A204.1 (cell line): ENCODE data around the gene SDK2.

ENCODE experiments used
- FAIRE-seq: peaks from 2 replicates; lab custom pipeline; 2012; peaks lifted over from hg19 to GRCh38; lab: Jason Lieb, UNC

The SDK2 gene

GRCh38 chr17:73610331-73610911 lies 33.8 kb downstream of the SDK2 start:
- no peak for FAIRE-seq

GRCh38 chr17:73609758-73610157 lies 34.5 kb downstream of the SDK2 start:
- no peak for FAIRE-seq

DNA sequence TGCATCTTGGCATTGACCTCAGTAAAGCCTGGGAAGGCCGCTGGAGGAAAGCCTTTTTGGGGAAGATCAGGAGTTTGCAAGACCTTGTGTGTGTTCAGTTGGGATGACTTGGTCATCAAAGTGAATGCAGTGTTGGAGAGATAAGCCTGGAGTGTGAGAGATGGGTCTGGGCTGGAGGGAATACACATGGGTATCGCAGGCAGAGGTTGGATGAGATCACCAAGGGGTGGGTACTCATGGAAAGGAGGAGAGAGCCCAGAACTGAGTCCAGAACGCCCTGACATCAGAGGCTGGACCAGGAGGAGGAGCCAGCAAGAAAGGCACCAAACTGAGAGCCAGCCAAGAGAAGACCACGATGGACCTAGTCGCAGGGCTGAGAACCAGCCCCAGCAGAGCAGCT lies 35.2 kb downstream of the SDK2 start:
- FAIRE-seq, result no peak

DNA sequence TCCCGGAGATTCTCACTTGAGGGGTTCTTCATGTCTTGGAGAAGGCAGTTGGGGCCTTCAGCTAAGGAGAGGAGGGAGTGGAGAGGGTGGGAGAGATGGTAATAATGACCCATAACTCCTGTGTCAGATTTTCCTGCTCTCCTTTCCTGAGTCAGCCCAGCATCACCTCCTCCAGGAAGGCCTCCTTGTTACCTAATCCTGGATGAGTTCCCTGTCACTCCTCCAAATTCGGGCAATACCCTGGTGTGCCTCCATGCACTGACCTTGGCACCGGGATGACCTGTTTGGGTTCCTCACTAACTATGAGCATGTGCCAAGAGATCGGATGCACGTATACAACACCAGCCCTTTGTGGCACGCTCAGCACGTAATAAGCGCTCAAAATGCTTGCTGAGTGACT lies 38.8 kb downstream of the SDK2 start:
- FAIRE-seq, result no peak

- FAIRE-seq, result no peak
These were observed 39.8 kb downstream of the SDK2 start for GRCh38 chr17:73604476-73604875.

- no peak for FAIRE-seq
These were observed 40.3 kb downstream of the SDK2 start for GRCh38 chr17:73603971-73604370.

- no peak for FAIRE-seq
These were observed 44.0 kb downstream of the SDK2 start for GRCh38 chr17:73600103-73600871.

GRCh38 chr17:73599599-73599998 lies 44.6 kb downstream of the SDK2 start:
- no peak for FAIRE-seq

DNA sequence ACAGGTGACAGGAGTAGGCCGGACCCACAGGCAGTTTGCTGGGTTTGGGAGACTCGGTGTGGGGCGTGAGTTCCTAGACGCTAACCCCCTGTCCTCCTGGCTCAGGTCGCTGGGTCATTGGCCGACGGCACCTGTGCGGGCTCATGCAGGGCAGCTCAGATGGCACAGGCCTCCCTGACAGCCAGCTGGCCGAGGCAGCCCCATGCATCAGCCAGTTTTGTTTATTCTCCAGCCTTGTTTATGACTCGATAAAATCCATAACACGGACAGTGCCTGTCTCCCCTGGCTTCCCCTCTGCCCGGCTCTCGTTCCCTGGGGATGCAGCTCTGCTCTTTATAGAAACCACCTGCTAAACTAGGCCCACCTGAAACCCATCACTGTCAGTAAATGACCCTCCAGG lies 46.0 kb downstream of the SDK2 start:
- FAIRE-seq, result no peak

GRCh38 chr17:73595931-73596330 lies 48.3 kb downstream of the SDK2 start:
- FAIRE-seq, result no peak

- FAIRE-seq, result no peak
These were observed 48.8 kb downstream of the SDK2 start for GRCh38 chr17:73595479-73595878.

DNA sequence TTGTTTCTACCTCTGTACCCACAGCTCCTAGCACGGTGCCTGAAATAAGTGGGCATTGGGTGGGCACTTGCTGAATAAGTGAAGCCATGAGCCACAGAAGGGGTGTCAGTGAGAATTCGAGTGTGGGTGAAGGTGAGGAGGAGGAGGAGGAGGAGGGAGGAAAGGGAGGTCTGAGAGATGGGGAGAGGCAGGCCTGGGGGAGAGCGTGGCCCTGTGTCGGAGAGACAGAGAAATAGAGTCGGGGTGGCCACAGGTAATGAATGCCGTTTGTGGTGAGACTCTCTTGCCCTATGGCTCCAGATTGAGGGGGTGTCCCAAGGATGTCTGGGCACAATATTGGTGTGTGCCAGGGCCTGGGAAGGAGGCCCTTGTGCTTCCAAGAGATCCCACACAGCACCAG lies 49.2 kb downstream of the SDK2 start:
- FAIRE-seq, result no peak

- FAIRE-seq, result no peak
These were observed 49.6 kb downstream of the SDK2 start for GRCh38 chr17:73594598-73594997.

DNA sequence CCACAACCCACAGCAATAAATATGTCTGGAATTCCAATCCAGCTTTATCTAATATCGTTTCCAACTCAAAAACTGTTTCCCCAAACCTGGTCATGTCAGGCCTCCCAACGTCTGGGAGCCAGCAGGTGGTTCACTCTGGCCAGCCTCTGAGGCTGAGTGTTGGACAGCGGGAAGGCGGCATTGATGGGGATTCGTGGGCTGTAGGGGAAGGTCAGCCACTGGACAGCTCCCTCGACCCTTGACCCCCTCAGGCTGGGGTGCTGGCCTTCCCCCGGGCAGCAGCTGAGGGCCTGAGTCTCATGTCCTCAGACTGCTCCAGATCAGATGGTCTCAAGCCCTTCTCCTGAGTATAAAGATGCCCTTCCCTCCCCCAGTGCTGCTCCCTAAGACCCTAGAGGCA lies 50.2 kb downstream of the SDK2 start:
- FAIRE-seq, result no peak

- FAIRE-seq, result no peak
These were observed 50.8 kb downstream of the SDK2 start for GRCh38 chr17:73593249-73593965.

GRCh38 chr17:73592501-73592961 lies 51.7 kb downstream of the SDK2 start:
- FAIRE-seq, result no peak

GRCh38 chr17:73592079-73592415 lies 52.2 kb downstream of the SDK2 start:
- FAIRE-seq, result no peak

DNA sequence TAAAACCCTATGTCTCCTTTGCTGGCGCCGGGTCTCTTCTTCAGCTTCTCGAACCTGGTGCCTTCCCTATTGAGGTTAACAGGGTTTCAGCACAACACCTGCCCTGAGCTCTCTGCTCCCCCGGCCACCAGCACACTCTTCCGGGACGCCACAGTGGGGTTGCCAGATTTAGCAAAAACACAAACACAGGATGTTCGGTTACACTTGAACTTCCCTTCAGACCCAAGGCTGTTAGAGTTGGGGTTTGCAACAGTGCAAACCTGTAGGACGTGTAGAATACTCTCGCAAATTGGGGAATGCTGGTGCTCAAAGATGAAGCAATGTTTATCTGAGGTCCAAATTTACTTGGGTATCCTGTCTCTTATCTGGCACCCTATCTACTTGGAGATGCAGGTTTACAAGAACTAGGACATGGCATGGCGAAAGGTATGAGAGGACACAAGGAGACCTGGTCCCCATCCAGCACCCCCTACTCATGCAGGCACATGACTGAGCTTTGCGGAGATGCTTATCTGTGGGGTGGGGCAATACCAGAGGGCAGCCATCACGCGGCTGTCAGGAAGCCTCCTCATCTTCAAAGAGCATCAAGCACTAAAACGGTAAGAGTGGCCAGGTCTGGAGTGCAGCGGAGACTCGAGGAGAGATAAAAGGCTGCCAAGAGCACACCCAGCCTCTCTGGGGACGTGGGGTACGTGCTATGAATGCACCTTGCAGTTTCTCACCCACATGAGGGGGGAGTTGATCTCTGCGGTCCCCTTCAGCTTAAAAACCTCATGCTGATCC lies 52.8 kb downstream of the SDK2 start:
- FAIRE-seq, result no peak

DNA sequence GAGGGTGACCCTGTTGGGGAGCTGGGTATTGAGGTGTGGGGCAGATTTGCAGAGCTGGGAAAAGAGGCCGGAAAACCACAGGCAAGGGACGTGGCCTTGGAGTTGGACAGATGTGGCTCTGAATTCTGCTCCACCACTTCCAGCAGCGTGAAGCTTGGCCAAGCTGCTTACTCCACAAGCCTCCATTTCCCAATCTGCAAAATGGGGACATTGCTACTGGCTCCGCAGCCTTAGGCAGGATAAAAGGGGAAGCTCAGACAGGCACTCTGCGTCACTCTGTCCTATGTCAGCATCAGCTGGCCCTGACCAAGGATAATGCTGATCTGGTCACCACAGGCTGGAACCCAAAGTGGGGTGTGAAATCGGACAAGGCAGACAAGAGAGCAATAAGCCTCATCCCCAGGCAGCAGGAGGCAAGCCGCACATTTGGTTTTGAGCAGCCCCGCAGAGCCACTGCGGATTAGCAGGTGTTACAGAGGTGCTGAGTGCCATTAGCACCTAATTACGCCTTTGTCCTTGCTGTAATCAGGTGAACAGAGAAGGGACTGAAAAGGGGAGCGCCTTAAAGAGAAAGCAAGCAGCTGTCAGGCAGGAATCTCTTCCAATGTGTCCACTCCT lies 54.8 kb downstream of the SDK2 start:
- FAIRE-seq, result no peak

DNA sequence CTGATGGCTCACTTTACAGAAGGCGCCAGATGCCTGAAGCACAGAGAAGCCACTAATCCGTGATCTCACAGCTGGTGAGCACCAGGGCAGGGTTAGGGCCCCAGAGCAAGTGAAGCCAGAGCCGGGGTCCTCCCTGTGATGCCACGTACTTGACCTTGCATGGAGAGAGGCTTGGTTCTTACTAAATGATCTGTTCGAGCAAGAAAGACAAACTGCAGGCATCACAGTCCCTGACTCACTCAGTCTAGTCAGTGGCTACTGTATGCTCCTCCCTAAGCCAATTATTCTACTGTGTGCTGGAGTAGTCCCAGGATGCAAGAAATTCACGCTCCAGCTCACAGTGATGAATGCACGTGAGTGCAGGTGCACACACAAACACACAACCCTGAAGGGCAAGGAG lies 55.4 kb downstream of the SDK2 start:
- FAIRE-seq, result no peak

GRCh38 chr17:73588301-73588846 lies 55.9 kb downstream of the SDK2 start:
- no peak for FAIRE-seq
